ENCODE measurements around the gene TBX15.

- TF ChIP-seq CTCF (IDR thresholded peaks at IDR 0.05) (no peak), EP300 (IDR thresholded peaks at IDR 0.05) (no peak), POLR2AphosphoS5 (IDR thresholded peaks at IDR 0.05) (no peak), POLR2A (IDR thresholded peaks at IDR 0.05) (no peak)
These were observed 2.5 kb upstream of the TBX15 start for GRCh38 chr1:118990513-118991152.

All from gastroesophageal sphincter (tissue), 3 donors.